ENCODE data around the gene TRIM9.

The TRIM9 gene

DNA sequence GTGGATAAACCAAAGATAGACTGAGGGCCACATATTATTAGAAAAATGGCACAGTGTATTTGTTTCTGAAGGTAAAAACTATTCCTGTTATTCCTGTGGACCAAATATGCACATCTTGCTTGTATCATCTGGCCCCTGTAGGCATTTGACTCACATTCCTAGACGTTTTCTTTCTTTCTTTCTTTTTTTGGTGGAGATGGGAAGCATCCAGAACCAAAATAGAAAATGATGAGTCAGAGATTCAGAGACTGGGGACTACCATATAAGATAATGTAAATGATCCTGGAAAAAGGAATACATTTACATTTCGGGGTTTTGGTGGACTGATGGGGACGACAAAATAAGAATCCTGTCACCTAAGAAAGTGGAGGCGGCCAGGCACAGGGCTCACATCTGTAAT is 24.2 kb downstream of the TRIM9 start:
- no peak for TF ChIP-seq CTCF (IDR thresholded peaks at IDR 0.05; ENCODE audit: borderline replicate concordance, control extremely low read depth, extremely low read depth, insufficient read depth, missing control alignments)
- in situ Hi-C loops (cut with MboI; ENCODE audit: low sequenced_read_pairs, unreplicated experiment): no loop called here
- no peak for DNase-seq (ENCODE audit: low spot score)

GRCh38 chr14:51069055-51069454 is 25.9 kb downstream of the TRIM9 start:
- in situ Hi-C loops (cut with MboI; ENCODE audit: low sequenced_read_pairs, unreplicated experiment): no loop called here
- no peak for TF ChIP-seq CTCF (IDR thresholded peaks at IDR 0.05; ENCODE audit: borderline replicate concordance, control extremely low read depth, extremely low read depth, insufficient read depth, missing control alignments)
- no peak for DNase-seq (ENCODE audit: low spot score)

DNA sequence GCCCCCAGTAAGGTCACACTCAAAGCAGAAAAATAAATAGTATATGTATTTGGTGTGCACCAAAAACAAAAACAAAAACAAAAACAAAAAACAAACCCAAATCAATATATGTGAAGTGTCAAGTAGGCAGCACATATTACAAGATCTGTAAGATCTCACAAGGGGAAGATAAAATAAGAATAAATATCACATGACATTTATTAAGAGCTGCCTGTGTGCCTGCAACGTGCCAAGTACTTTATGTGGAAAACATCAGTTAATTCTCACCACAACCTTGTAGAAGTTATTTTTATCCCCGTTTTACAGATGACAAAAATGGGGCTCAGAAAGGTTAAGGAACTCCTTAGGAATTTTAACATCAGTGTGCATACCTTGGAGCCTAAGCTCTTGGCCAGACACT is 26.6 kb downstream of the TRIM9 start:
- in situ Hi-C loops (cut with MboI; ENCODE audit: low sequenced_read_pairs, unreplicated experiment): no loop called here
- TF ChIP-seq CTCF (IDR thresholded peaks at IDR 0.05; ENCODE audit: borderline replicate concordance, control extremely low read depth, extremely low read depth, insufficient read depth, missing control alignments): no peak
- DNase-seq (ENCODE audit: low spot score): no peak

DNA sequence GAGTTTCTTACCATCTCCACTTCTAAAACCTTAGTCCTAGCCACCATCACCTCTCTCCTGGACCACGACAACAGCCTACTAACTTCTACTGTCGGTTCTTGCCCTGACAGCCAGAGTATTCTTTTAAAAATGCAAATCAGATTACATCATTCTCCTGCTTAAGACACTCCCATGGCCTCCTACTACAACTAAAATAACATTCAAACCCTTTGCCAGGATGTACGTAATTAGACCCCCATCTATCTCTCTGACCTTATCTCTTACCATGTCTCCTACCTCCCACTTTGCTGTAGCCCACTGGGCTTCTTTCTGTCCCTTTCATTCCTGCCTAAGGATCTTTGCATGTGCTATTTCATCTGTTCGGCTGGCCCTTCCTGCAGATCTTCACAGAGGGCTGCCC is 27.6 kb downstream of the TRIM9 start:
- no peak for TF ChIP-seq CTCF (IDR thresholded peaks at IDR 0.05; ENCODE audit: borderline replicate concordance, control extremely low read depth, extremely low read depth, insufficient read depth, missing control alignments)
- no peak for DNase-seq (ENCODE audit: low spot score)
- in situ Hi-C loops (cut with MboI; ENCODE audit: low sequenced_read_pairs, unreplicated experiment): no loop called here

DNA sequence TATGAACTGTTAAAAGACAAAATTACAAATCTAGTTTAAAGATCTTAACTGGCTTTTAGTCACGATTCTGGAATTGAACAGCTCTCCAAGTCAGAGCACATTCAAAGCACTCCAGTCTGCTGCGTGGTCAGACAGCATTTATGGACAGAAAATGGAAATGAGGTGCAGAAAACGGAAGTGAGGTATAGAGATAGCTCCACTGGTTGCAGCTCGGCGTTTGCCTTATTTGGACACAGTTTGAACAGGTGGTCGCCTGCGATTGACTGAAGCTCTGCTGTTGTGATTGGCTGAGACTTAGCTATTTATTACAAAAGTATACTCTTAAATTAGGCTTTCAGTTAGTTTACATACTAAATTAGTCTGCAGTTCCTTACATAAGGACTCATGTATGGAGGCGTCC is 28.3 kb downstream of the TRIM9 start:
- in situ Hi-C loops (cut with MboI; ENCODE audit: low sequenced_read_pairs, unreplicated experiment): no loop called here
- no peak for TF ChIP-seq CTCF (IDR thresholded peaks at IDR 0.05; ENCODE audit: borderline replicate concordance, control extremely low read depth, extremely low read depth, insufficient read depth, missing control alignments)

GRCh38 chr14:51059032-51059431 is 35.9 kb downstream of the TRIM9 start:
- in situ Hi-C loops (cut with MboI; ENCODE audit: low sequenced_read_pairs, unreplicated experiment): no loop called here
- TF ChIP-seq CTCF (IDR thresholded peaks at IDR 0.05; ENCODE audit: borderline replicate concordance, control extremely low read depth, extremely low read depth, insufficient read depth, missing control alignments): no peak
- no peak for DNase-seq (ENCODE audit: low spot score)

More for the DNA sequence above, 28.3 kb downstream of the TRIM9 start:
- no peak for DNase-seq (ENCODE audit: low spot score)

GRCh38 chr14:51058382-51058781 is 36.5 kb downstream of the TRIM9 start:
- no peak for DNase-seq (ENCODE audit: low spot score)
- TF ChIP-seq CTCF (IDR thresholded peaks at IDR 0.05; ENCODE audit: borderline replicate concordance, control extremely low read depth, extremely low read depth, insufficient read depth, missing control alignments): no peak
- in situ Hi-C loops (cut with MboI; ENCODE audit: low sequenced_read_pairs, unreplicated experiment): no loop called here
